ENCODE results near the gene EPG5. TPM values are rescaled to one million over a fixed set of nuclear protein-coding genes. Genes with fewer than 3 reads are reported as not detected.

EPG5 gene
- total RNA-seq, 1 experiment from 2014 or later = 5.2 TPM

- no peak for DNase-seq
- Histone ChIP-seq H3K27me3 (ENCODE audit: control insufficient read depth, insufficient read depth, low read length) (no peaks in the 10 kb centered on the region), H3K4me3 (ENCODE audit: insufficient read depth, low read depth, low read length) (no peak overlapping the region), H3K36me3 (replicated peaks; ENCODE audit: control insufficient read depth, insufficient read depth, low read length) (peaks cover 17% of the 10 kb centered on the region)
Measured at GRCh38 chr18:45954070-45954934, 12.8 kb downstream of the EPG5 start.

DNA sequence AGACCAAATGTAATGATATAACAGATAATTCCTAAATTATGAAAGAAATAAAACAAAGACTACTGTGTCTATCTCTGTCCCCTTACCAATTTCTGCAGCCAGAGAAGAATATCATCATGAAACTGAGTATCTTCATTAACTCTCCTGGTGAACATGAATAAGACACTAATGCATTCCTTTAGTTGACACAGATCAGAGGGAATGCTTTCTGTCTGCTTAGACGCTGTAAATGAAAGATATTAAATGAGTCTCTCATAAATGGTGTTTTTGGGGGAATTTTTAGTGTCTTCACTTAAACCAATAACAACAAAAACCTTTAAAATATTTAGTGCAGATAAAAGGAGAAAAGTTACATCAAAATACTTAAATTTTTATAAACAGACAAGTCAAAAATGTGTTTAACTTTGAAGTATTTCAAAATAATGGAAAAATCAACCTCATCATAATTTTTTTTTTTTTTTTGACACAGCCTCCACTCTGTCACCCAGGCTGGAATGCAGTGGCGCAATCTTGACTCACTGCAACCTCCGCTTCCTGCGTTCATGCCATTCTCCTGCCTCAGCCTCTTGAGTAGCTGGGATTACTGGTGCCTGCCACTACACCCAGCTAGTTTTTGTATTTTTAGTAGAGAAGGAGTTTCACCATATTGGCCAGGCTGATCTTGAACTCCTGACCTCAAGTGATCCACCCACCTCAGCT is 16.0 kb downstream of the EPG5 start:
- no peaks in the 10 kb centered on the region for H3K27me3 ChIP-seq (ENCODE audit: control insufficient read depth, insufficient read depth, low read length)
- H3K36me3 ChIP-seq (replicated peaks; ENCODE audit: control insufficient read depth, insufficient read depth, low read length) = peaks cover 19% of the 10 kb centered on the region
- no peak for DNase-seq
- H3K4me3 ChIP-seq (ENCODE audit: insufficient read depth, low read depth, low read length) = no peak overlapping the region

DNA sequence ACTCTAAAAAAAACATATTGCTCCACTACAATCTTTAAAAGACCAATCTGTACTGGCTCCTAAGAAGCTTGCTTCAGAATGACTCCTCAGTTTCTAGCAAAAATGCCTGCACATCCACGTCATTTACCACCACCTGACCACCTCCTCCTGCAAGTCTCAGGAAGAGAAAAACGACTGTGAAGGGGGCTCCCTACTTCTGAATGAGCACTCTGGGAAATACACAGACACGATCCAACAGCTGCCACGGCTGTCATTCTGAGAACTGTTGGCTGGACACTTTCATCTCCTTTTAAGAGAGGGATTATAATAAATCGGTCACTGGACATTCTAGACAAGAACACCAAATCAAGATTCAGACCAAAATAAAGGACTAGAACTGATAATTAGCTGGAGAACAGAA is 21.5 kb downstream of the EPG5 start:
- Histone ChIP-seq H3K4me3 (ENCODE audit: insufficient read depth, low read depth, low read length) (no peak overlapping the region), H3K36me3 (replicated peaks; ENCODE audit: control insufficient read depth, insufficient read depth, low read length) (peaks cover 8% of the 10 kb centered on the region), H3K27me3 (ENCODE audit: control insufficient read depth, insufficient read depth, low read length) (no peaks in the 10 kb centered on the region)
- DNase-seq = no peak

GRCh38 chr18:45940724-45941123 is 26.4 kb downstream of the EPG5 start:
- no peak for DNase-seq
- Histone ChIP-seq H3K36me3 (replicated peaks; ENCODE audit: control insufficient read depth, insufficient read depth, low read length) (peaks cover 7% of the 10 kb centered on the region), H3K27me3 (ENCODE audit: control insufficient read depth, insufficient read depth, low read length) (no peaks in the 10 kb centered on the region), H3K4me3 (ENCODE audit: insufficient read depth, low read depth, low read length) (no peak overlapping the region)

- no peak for DNase-seq
- peaks cover 7% of the 10 kb centered on the region for H3K36me3 ChIP-seq (replicated peaks; ENCODE audit: control insufficient read depth, insufficient read depth, low read length)
Measured at GRCh38 chr18:45939236-45939635, 27.9 kb downstream of the EPG5 start.

GRCh38 chr18:45938488-45938935 is 28.6 kb downstream of the EPG5 start:
- H3K4me3 ChIP-seq (ENCODE audit: insufficient read depth, low read depth, low read length) = no peak overlapping the region
- no peaks in the 10 kb centered on the region for H3K27me3 ChIP-seq (ENCODE audit: control insufficient read depth, insufficient read depth, low read length)
- peaks cover 6% of the 10 kb centered on the region for H3K36me3 ChIP-seq (replicated peaks; ENCODE audit: control insufficient read depth, insufficient read depth, low read length)
- no peak for DNase-seq

More at GRCh38 chr18:45939236-45939635, 27.9 kb downstream of the EPG5 start:
- Histone ChIP-seq H3K27me3 (ENCODE audit: control insufficient read depth, insufficient read depth, low read length) (no peaks in the 10 kb centered on the region), H3K4me3 (ENCODE audit: insufficient read depth, low read depth, low read length) (no peak overlapping the region)

GRCh38 chr18:45935591-45936335 is 31.4 kb downstream of the EPG5 start:
- Histone ChIP-seq H3K36me3 (replicated peaks; ENCODE audit: control insufficient read depth, insufficient read depth, low read length) (peaks cover 2% of the 10 kb centered on the region), H3K4me3 (ENCODE audit: insufficient read depth, low read depth, low read length) (no peak overlapping the region), H3K27me3 (ENCODE audit: control insufficient read depth, insufficient read depth, low read length) (no peaks in the 10 kb centered on the region)
- DNase-seq = no peak

DNA sequence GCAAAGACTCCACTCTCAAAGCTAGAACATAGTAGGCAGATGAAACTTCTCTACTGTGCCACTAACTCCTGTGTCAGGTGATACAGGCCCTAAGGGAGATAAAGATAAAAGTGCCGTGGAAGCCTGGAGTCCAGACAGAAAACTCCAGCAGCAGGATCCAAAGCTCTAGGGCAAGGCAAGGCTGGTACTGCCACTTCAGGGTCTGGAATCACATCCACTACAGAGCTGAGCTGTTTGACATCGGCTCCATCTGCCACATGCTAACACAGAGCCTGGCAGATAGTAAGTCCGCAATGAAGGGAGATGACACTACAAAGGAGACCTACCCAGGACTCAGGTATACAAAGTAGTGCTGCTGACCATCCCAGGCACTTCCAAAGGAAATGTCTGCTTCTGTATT is 34.4 kb downstream of the EPG5 start:
- no peaks in the 10 kb centered on the region for H3K27me3 ChIP-seq (ENCODE audit: control insufficient read depth, insufficient read depth, low read length)
- DNase-seq = no peak
- H3K4me3 ChIP-seq (ENCODE audit: insufficient read depth, low read depth, low read length) = no peak overlapping the region
- no peaks in the 10 kb centered on the region; the same call in 1 of the 2 replicates for H3K36me3 ChIP-seq (replicated peaks; ENCODE audit: control insufficient read depth, insufficient read depth, low read length)

DNA sequence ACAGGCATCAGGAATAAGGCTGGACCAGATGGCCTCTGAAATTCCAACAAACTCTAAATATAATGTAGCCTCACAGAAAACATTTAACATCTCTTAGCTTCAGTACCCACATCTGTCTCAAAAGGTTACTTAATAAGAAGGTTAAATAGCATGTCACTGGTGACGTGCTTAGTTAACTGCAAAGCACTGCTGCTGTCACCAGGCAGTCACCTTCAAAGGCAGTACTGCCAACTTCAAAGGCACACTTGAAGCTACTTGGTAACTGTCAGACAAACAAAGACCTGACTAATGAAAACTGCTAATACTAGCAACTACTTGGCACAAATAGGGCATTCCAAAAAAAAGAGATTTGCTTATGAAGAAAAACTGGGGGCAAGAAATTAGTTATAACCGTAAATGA is 36.2 kb downstream of the EPG5 start:
- no peak for DNase-seq
- Histone ChIP-seq H3K36me3 (replicated peaks; ENCODE audit: control insufficient read depth, insufficient read depth, low read length) (no peaks in the 10 kb centered on the region; the same call in 1 of the 2 replicates), H3K27me3 (ENCODE audit: control insufficient read depth, insufficient read depth, low read length) (no peaks in the 10 kb centered on the region), H3K4me3 (ENCODE audit: insufficient read depth, low read depth, low read length) (no peak overlapping the region)

DNA sequence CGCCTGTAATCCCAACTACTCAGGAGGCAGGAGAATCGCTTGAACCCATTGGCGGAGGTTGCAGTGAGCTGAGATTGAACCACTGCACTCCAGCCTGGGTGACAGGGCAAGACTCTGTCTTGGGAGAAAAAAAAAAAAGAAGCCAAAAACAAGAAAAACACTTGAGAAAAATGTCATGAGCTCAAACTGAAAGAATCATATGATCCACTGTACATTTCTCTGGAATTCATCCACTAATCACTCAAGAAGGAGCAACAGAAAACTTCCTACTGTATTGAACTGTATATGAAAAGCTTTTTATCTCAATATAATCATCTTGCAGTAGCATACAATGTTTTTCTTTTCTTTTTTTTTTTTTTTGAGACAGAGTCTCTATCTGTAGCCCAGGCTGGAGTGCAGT is 40.4 kb downstream of the EPG5 start:
- no peak overlapping the region for H3K4me3 ChIP-seq (ENCODE audit: insufficient read depth, low read depth, low read length)

DNA sequence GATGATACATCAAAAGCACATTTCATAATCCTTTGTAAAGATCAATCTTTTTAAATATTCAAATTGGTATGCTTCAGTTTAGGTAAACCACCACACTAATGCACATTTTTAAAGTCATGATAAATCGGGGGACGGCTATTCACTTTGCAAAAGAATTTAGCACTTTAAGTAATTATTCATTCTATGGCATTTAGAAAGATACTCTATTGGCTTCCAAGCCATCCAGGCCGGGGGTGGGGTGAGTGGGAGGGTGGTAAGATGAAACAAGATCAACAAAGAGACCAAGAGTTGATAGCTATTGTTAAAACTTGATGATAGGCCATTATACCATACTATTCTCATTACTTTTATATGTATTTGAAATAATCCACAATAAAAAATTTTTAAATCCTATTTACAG is 41.0 kb downstream of the EPG5 start:
- no peak for DNase-seq
- Histone ChIP-seq H3K36me3 (replicated peaks; ENCODE audit: control insufficient read depth, insufficient read depth, low read length) (peaks cover 6% of the 10 kb centered on the region), H3K4me3 (ENCODE audit: insufficient read depth, low read depth, low read length) (no peak overlapping the region), H3K27me3 (ENCODE audit: control insufficient read depth, insufficient read depth, low read length) (no peaks in the 10 kb centered on the region)

More for the DNA sequence above, 40.4 kb downstream of the EPG5 start:
- peaks cover 6% of the 10 kb centered on the region for H3K36me3 ChIP-seq (replicated peaks; ENCODE audit: control insufficient read depth, insufficient read depth, low read length)
- DNase-seq = no peak
- no peaks in the 10 kb centered on the region for H3K27me3 ChIP-seq (ENCODE audit: control insufficient read depth, insufficient read depth, low read length)

DNA sequence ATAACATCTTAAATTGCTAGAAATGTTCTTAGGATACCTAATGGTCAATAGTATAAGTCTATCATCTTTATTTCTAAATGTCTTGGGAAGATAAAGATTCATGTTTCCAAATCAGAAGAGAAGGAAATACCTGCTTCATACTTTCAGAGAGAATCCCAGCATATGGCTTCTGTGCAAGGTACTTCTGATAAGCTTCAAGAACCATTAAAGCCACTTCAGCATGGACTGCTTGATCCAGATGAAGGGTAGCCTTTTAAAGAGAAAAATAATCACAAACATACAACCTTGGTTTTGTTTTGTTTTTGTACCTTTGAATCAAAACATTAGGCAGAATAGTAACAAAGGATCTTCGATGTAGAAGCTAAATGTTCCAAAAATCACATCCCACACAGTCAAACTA is 44.0 kb downstream of the EPG5 start:
- Histone ChIP-seq H3K36me3 (replicated peaks; ENCODE audit: control insufficient read depth, insufficient read depth, low read length) (peaks cover 6% of the 10 kb centered on the region), H3K4me3 (ENCODE audit: insufficient read depth, low read depth, low read length) (no peak overlapping the region), H3K27me3 (ENCODE audit: control insufficient read depth, insufficient read depth, low read length) (no peaks in the 10 kb centered on the region)
- no peak for DNase-seq

GRCh38 chr18:45920367-45920766 is 46.8 kb downstream of the EPG5 start:
- Histone ChIP-seq H3K27me3 (ENCODE audit: control insufficient read depth, insufficient read depth, low read length) (no peaks in the 10 kb centered on the region), H3K4me3 (ENCODE audit: insufficient read depth, low read depth, low read length) (no peak overlapping the region), H3K36me3 (replicated peaks; ENCODE audit: control insufficient read depth, insufficient read depth, low read length) (peaks cover 11% of the 10 kb centered on the region)
- no peak for DNase-seq

- Histone ChIP-seq H3K4me3 (ENCODE audit: insufficient read depth, low read depth, low read length) (no peak overlapping the region), H3K36me3 (replicated peaks; ENCODE audit: control insufficient read depth, insufficient read depth, low read length) (peaks cover 10% of the 10 kb centered on the region), H3K27me3 (ENCODE audit: control insufficient read depth, insufficient read depth, low read length) (no peaks in the 10 kb centered on the region)
- DNase-seq = peak; percentile 34
Measured at GRCh38 chr18:45916302-45916701, 50.8 kb downstream of the EPG5 start.
